K562 (cell line): ENCODE data around the gene DLX2. TPM values are rescaled to one million over a fixed set of nuclear protein-coding genes. Genes with fewer than 3 reads are reported as not detected.
A peak's percentile ranks its signal among the peaks of the same experiment; 100 is the strongest.

Experiments used
- BCOR ChIP-seq: fragments of 450-650 bp; IDR thresholded peaks from 2 replicates; pipeline ENCODE4 v1.6.1; 2016
- BDP1 ChIP-seq: IDR thresholded peaks from 3 replicates; pipeline ENCODE4 v1.6.1; 2011; ENCODE audit not compliant: insufficient read length, insufficient read depth
- CBX1 ChIP-seq: sonication (generic); IDR thresholded peaks from 2 replicates; pipeline ENCODE4 v1.6.1; 2016; ENCODE audit warnings: antibody characterized with exemption, low read depth, mild to moderate bottlenecking
- CBX3 ChIP-seq, 2 experiments: IDR thresholded peaks; 1 replicate in 1 of 2; 2 replicates in 1 of 2; pipeline ENCODE4 v1.6.1; 2012; ENCODE audit warnings: inconsistent platforms in 2 of 2, low read length in 2 of 2, borderline replicate concordance in 1 of 2, control low read depth in 1 of 2
- EP300 ChIP-seq: IDR thresholded peaks from 2 replicates; pipeline ENCODE4 v1.6.1; 2012; ENCODE audit warnings: low read length, improper control_type of control experiment
- ETS2 ChIP-seq: IDR thresholded peaks from 2 replicates; pipeline ENCODE4 v1.6.1; 2016; ENCODE audit warnings: borderline replicate concordance, missing genetic modification characterization, mild to moderate bottlenecking, moderate library complexity, missing compliant biosample characterization; ENCODE audit not compliant: poor library complexity, severe bottlenecking
- EWSR1 ChIP-seq: fragments of 450-650 bp; IDR thresholded peaks from 2 replicates; pipeline ENCODE4 v1.6.1; 2018; ENCODE audit warnings: borderline replicate concordance, mild to moderate bottlenecking, low read depth, moderate library complexity; ENCODE audit not compliant: partially characterized antibody
- KLF16 ChIP-seq: IDR thresholded peaks from 2 replicates; pipeline ENCODE4 v1.6.1; 2016; ENCODE audit warnings: antibody characterized with exemption
- MAFF ChIP-seq: IDR thresholded peaks from 2 replicates; pipeline ENCODE4 v1.6.1; 2012; ENCODE audit warnings: low read length, improper control_type of control experiment
- POLR2G ChIP-seq: fragments of 200-400 bp; formaldehyde crosslinking; IDR thresholded peaks from 2 replicates; pipeline ENCODE4 v1.6.1; 2017; ENCODE audit warnings: low read depth, mild to moderate bottlenecking, antibody characterized with exemption, low read length, moderate library complexity
- POLR3G ChIP-seq: IDR thresholded peaks from 2 replicates; pipeline ENCODE4 v1.6.1; 2011; ENCODE audit not compliant: insufficient read length, insufficient replicate concordance; ENCODE audit errors: extremely low read depth
- PRPF4 ChIP-seq: fragments of 200-400 bp; formaldehyde crosslinking; IDR thresholded peaks from one replicate; pipeline ENCODE4 v1.6.1; 2017; ENCODE audit warnings: low read length, low read depth, mild to moderate bottlenecking; ENCODE audit not compliant: insufficient read depth, poor library complexity, severe bottlenecking
- RAD21 ChIP-seq, 2 experiments: fragments of 250-450 bp in 1 of 2; fragments of 450-650 bp in 1 of 2; sonication (Bioruptor Pico) in 1 of 2; formaldehyde crosslinking in 1 of 2; IDR thresholded peaks in 1 of 2; conservative IDR thresholded peaks in 1 of 2; 2 replicates each; pipeline versions ENCODE4 v1.4.0 to v1.8.0; 2020 to 2022; ENCODE audit warnings: mild to moderate bottlenecking in 2 of 2, moderate library complexity in 1 of 2
- RBM14 ChIP-seq: fragments of 200-400 bp; formaldehyde crosslinking; IDR thresholded peaks from 2 replicates; pipeline ENCODE4 v1.6.1; 2018; ENCODE audit warnings: low read depth, mild to moderate bottlenecking, low read length, moderate library complexity, borderline replicate concordance; ENCODE audit not compliant: insufficient read depth
- RFX7 ChIP-seq: fragments of 250-450 bp; sonication (Bioruptor Pico); IDR thresholded peaks from 2 replicates; pipeline ENCODE4 v1.5.1; 2021; ENCODE audit warnings: mild to moderate bottlenecking
- XRCC3 ChIP-seq: fragments of 450-650 bp; IDR thresholded peaks from 2 replicates; pipeline ENCODE4 v1.6.1; 2017; ENCODE audit warnings: mild to moderate bottlenecking, moderate library complexity
- ZEB2 ChIP-seq: fragments of 450-650 bp; IDR thresholded peaks from 2 replicates; pipeline ENCODE4 v1.6.1; 2016
- ZNF239 ChIP-seq: fragments of 250-450 bp; sonication (Bioruptor Pico); IDR thresholded peaks from 2 replicates; pipeline ENCODE4 v1.4.0; 2020; ENCODE audit warnings: mild to moderate bottlenecking
- ZNF586 ChIP-seq: fragments of 450-650 bp; formaldehyde crosslinking; conservative IDR thresholded peaks from 2 replicates; pipeline ENCODE4 v1.4.0; 2020; ENCODE audit warnings: mild to moderate bottlenecking, moderate library complexity
- ZNF589 ChIP-seq: fragments of 200-800 bp; sonication (Bioruptor generic); IDR thresholded peaks from 2 replicates; pipeline ENCODE4 v1.6.1; 2016; ENCODE audit warnings: low read depth, missing genetic modification characterization, missing compliant biosample characterization
- ZNF778 ChIP-seq: fragments of 450-650 bp; formaldehyde crosslinking; IDR thresholded peaks from 2 replicates; pipeline ENCODE4 v1.4.0; 2020; ENCODE audit warnings: mild to moderate bottlenecking, moderate library complexity
- polyA plus RNA-seq, 8 experiments: library from polyadenylated mRNA; depleted of rRNA in 4 of 8; stranded (reverse) in 5 of 8; unstranded in 3 of 8; fragments of >200 nt; fragmentation: Nextera tagmentation in 2 of 8; fragmentation: Illumina TruSeq in 1 of 8; extraction: Ambion mirVana in 2 of 8; extraction: Trizol in 1 of 8; gene quantifications; 2 replicates each; pipeline versions ENCODE4 v1.2.1 to v1.2.3, GENCODE V29; 2011 to 2014; ENCODE audit warnings: inconsistent platforms in 1 of 8, missing spikeins in 1 of 8
- total RNA-seq, 7 experiments: library from RNA; depleted of rRNA in 6 of 7; stranded (reverse); fragments of >200 nt in 6 of 7; fragmentation: Illumina TruSeq in 2 of 7; extraction: Trizol in 2 of 7; gene quantifications; 2 replicates each; pipeline versions ENCODE4 v1.2.1 to v1.2.3, GENCODE V29; 2011 to 2021; ENCODE audit warnings: low replicate concordance in 1 of 7
- TF ChIP-seq, protein P1 (sequence below): fragments of 250-450 bp; sonication (Bioruptor Pico); IDR thresholded peaks from 2 replicates; pipeline ENCODE4 v1.8.0; 2021; ENCODE audit warnings: moderate library complexity, mild to moderate bottlenecking, inconsistent platforms
- TF ChIP-seq, protein P2 (sequence below): fragments of 450-650 bp; IDR thresholded peaks from 2 replicates; pipeline ENCODE4 v1.6.1; 2016; ENCODE audit warnings: antibody characterized with exemption
- TF ChIP-seq, protein P3 (sequence below): conservative IDR thresholded peaks from 2 replicates; pipeline ENCODE4 v1.6.1; 2011; ENCODE audit warnings: low read depth, mild to moderate bottlenecking, low read length; ENCODE audit not compliant: control insufficient read depth

The DLX2 gene
- total and polyA plus RNA-seq, 9 of the 15 experiments (the other 6 are each of a cell fraction or from before 2014, with no cell fraction given), result 0.14 to 4.3 (median 0.86) TPM

GRCh38 chr2:172098650-172099471 is 3.8 kb downstream of the DLX2 start (continued):
- TF ChIP-seq BCOR (peak; percentile 72), RFX7 (CRISPR knock-in tag) (no peak), POLR3G (no peak), CBX3 (IDR thresholded peaks at IDR 0.05; ENCODE audit: borderline replicate concordance in 1 of 2, low read length in 2 of 2) (peak in 1 of 2 experiments; percentile 72; a peak in 2 of 3 replicates), ZNF586 (CRISPR knock-in tag) (no peak), RBM14 (no peak), POLR2G (peak; percentile 93), XRCC3 (no peak), ZNF778 (no peak), EWSR1 (no peak), KLF16 (no peak), ZNF239 (CRISPR knock-in tag) (no peak), EP300 (peak; percentile 9; the same call in 1 of the 2 replicates), ETS2 (tag) (no peak), RAD21 (CRISPR knock-in tag; conservative IDR thresholded peaks at IDR 0.05 in 1 of 2, IDR thresholded peaks at IDR 0.05 in 1 of 2) (peak; percentile 5 to 30; a peak in 2 of 4 replicates), ZEB2 (no peak; the same call in 1 of the 2 replicates), PRPF4 (no peak), MAFF (no peak), ZNF589 (CRISPR knock-in tag) (no peak), BDP1 (no peak), CBX1 (peak; percentile 2; the same call in 1 of the 2 replicates)
- TF ChIP-seq, protein P1, sequence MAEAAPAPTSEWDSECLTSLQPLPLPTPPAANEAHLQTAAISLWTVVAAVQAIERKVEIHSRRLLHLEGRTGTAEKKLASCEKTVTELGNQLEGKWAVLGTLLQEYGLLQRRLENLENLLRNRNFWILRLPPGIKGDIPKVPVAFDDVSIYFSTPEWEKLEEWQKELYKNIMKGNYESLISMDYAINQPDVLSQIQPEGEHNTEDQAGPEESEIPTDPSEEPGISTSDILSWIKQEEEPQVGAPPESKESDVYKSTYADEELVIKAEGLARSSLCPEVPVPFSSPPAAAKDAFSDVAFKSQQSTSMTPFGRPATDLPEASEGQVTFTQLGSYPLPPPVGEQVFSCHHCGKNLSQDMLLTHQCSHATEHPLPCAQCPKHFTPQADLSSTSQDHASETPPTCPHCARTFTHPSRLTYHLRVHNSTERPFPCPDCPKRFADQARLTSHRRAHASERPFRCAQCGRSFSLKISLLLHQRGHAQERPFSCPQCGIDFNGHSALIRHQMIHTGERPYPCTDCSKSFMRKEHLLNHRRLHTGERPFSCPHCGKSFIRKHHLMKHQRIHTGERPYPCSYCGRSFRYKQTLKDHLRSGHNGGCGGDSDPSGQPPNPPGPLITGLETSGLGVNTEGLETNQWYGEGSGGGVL (CRISPR knock-in tag), result no peak
- TF ChIP-seq, protein P2, sequence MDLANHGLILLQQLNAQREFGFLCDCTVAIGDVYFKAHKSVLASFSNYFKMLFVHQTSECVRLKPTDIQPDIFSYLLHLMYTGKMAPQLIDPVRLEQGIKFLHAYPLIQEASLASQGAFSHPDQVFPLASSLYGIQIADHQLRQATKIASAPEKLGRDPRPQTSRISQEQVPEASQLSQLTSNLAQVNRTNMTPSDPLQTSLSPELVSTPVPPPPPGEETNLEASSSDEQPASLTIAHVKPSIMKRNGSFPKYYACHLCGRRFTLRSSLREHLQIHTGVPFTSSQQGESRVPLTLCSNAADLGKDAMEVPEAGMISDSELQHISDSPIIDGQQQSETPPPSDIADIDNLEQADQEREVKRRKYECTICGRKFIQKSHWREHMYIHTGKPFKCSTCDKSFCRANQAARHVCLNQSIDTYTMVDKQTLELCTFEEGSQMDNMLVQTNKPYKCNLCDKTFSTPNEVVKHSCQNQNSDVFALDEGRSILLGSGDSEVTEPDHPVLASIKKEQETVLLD, result peak; percentile 76
- TF ChIP-seq, protein P3, sequence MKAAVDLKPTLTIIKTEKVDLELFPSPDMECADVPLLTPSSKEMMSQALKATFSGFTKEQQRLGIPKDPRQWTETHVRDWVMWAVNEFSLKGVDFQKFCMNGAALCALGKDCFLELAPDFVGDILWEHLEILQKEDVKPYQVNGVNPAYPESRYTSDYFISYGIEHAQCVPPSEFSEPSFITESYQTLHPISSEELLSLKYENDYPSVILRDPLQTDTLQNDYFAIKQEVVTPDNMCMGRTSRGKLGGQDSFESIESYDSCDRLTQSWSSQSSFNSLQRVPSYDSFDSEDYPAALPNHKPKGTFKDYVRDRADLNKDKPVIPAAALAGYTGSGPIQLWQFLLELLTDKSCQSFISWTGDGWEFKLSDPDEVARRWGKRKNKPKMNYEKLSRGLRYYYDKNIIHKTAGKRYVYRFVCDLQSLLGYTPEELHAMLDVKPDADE, result peak; percentile 70
